Astrocyte of the spinal cord (primary cell): ENCODE results near the gene TICAM2.

Experiments
- DNase-seq: peaks from one replicate; pipeline ENCODE4 v3.0.0; 2011; ENCODE audit warnings: low read depth, low spot score
- H3K4me3 ChIP-seq: 2 replicates; pipeline ENCODE4 v1.5.1; 2011; ENCODE audit warnings: low read depth, mild to moderate bottlenecking, low read length, moderate library complexity
- CTCF ChIP-seq: IDR thresholded peaks from 2 replicates; pipeline ENCODE4 v1.5.1; 2012; ENCODE audit warnings: low read depth, mild to moderate bottlenecking, low read length, inconsistent platforms
- in situ Hi-C: cut with HindIII; loops from 2 replicates; pipeline ENCODE4 v1.10.0; 2017; ENCODE audit warnings: low sequenced_read_pairs

TICAM2 gene

GRCh38 chr5:115626445-115626823 lies 24.2 kb upstream of the TICAM2 start:
- in situ Hi-C loops: no loop called here
- TF ChIP-seq CTCF: no peak
- peak; percentile 77 for DNase-seq
- peak overlapping the region; percentile 84 for H3K4me3 ChIP-seq

- DNase-seq: peak; percentile 99
- no peak for TF ChIP-seq CTCF
- in situ Hi-C loops: no loop called here
- peak within 1 kb of the TSS; percentile 84 for H3K4me3 ChIP-seq
Observed at GRCh38 chr5:115625579-115626444, 23.5 kb upstream of the TICAM2 start, which contains the start of gene TMED7. Gene TMED7 (minus strand): TSS chr5:115626036. CDS start chr5:115625792, 244 bp downstream.

GRCh38 chr5:115624994-115625393 lies 22.7 kb upstream of the TICAM2 start:
- in situ Hi-C loops: no loop called here
- H3K4me3 ChIP-seq: peak overlapping the region; percentile 84
- no peak for DNase-seq
- no peak for TF ChIP-seq CTCF

- TF ChIP-seq CTCF: no peak
- in situ Hi-C loops: no loop called here
- peak overlapping the region; percentile 84 for H3K4me3 ChIP-seq
Observed at GRCh38 chr5:115623658-115624057, 21.4 kb upstream of the TICAM2 start.

GRCh38 chr5:115621365-115621900 lies 19.2 kb upstream of the TICAM2 start:
- in situ Hi-C loops: no loop called here
- H3K4me3 ChIP-seq: no peak overlapping the region
- TF ChIP-seq CTCF: no peak
- no peak for DNase-seq

More at GRCh38 chr5:115623658-115624057, 21.4 kb upstream of the TICAM2 start:
- DNase-seq: no peak

GRCh38 chr5:115616892-115617291 lies 14.6 kb upstream of the TICAM2 start:
- DNase-seq: no peak
- no peak for TF ChIP-seq CTCF
- in situ Hi-C loops: no loop called here
- H3K4me3 ChIP-seq: no peak overlapping the region
